ENCODE data around the gene KCNN3.
"Not testable (repeated sequence)": the region's sequence is repeated elsewhere in the genome, so short reads cannot be mapped to it uniquely, and the experiment has no call there.

KCNN3 gene

GRCh38 chr1:154686507-154686906 is 183.6 kb downstream of the KCNN3 start:
- no peak for DNase-seq

DNA sequence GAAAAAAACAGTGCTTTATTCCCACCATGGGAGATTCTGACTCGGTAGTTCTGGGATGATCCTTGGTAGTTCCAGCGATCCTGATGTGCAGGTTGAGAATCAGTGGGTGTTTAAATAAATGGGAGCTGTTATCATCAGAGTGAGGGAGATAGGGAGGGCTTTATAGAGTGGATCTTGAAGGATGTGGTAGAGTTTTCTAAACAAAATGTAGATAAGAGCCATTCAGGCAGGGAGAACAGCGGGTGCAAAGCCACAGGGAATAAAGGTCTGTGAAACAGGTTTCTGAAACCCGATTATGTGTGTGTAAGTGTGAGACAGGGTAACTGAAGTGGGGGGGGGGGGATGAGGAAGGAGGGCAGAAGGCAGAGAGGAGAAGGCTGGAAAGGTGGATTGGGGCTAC is 186.3 kb downstream of the KCNN3 start:
- no peak for DNase-seq

DNA sequence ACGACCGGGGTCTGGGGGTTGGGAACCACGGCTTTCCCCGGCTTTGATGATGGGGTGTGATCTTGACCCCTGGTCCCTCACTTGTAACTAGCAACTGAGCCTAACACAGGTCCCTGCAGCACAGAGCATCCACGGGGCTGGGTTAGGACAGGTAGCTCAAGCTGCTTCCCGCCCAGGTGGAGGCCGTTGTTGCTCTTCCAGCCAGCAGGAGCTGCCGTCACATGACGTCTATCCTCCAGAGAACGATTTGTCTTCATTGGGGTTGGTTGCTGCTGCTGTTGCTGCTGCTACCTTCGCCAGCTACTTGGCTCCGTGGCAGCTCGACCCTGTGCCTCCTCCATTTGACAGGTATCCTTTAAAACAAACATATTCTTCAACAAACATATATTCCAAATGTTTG is 187.8 kb downstream of the KCNN3 start:
- DNase-seq: no peak

- DNase-seq: not testable (repeated sequence)
These were observed 192.2 kb downstream of the KCNN3 start for GRCh38 chr1:154677844-154678243.

GRCh38 chr1:154676847-154677246 is 193.2 kb downstream of the KCNN3 start:
- not testable (repeated sequence) for DNase-seq

- DNase-seq: not testable (repeated sequence)
These were observed 195.6 kb downstream of the KCNN3 start for GRCh38 chr1:154674456-154674855.

- DNase-seq: not testable (repeated sequence)
These were observed 197.8 kb downstream of the KCNN3 start for GRCh38 chr1:154672245-154672644.

DNA sequence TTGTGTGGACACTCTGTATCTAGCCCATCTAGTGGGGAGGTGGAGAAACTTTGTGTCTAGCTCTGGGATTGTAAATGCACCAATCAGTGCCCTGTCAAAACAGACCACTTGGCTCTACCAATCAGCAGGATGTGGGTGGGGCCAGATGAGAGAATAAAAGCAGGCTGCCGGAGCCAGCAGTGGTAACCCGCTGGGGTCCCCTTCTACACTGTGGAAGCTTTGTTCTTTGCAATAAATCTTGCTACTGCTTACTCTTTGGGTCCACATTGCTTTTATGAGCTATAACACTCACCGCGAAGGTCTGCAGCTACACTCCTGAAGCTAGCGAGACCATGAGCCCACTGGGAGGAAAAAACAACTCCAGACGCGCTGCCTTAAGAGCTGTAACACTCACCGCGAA is 198.7 kb downstream of the KCNN3 start:
- DNase-seq: not testable (repeated sequence)

DNA sequence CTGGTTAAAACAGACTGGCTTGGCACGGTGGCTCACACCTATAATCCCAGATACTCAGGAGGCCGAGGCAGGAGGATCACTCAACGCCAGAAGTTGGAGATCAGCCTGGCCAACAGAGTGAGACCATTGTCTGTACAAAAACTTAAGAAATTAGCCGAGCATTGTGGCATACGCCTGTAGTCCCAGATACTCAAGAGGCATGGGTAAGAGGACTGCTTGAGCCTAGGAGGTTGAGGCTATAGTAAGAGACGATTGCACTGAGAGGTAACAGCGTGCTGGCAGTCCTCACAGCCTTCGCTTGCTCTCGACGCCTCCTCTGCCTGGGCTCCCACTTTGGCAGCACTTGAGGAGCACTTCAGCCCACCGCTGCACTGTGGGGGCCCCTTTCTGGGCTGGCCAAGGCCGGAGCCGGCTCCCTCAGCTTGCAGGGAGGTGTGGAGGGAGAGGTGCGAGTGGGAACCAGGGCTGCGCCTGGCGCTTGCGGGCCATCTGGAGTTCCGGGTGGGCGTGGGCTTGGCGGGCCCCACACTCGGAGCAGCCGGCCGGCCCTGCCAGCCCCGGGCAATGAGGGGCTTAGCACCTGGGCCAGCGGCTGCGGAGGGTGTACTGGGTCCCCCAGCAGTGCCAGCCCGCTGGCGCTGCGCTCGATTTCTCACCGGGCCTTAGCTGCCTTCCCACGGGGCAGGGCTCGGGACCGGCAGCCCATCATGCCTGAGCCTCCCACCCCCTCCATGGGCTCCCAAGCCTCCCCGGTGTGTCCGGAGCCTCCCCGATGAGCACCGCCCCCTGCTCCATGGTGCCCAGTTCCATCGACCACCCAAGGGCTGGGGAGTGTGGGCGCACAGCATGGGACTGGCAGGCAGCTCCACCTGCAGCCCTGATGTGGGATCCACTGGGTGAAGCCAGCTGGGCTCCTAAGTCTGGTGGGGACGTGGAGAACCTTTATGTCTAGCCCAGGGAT is 199.5 kb downstream of the KCNN3 start:
- not testable (repeated sequence) for DNase-seq

GRCh38 chr1:154669464-154670282 is 200.4 kb downstream of the KCNN3 start:
- DNase-seq: peak; percentile 53

- no peak for DNase-seq
These were observed 203.9 kb downstream of the KCNN3 start for GRCh38 chr1:154666051-154666790.

GRCh38 chr1:154664331-154665002 is 205.6 kb downstream of the KCNN3 start:
- DNase-seq: no peak

GRCh38 chr1:154663471-154664060 is 206.5 kb downstream of the KCNN3 start:
- DNase-seq: no peak

GRCh38 chr1:154661110-154661509 is 209.0 kb downstream of the KCNN3 start:
- DNase-seq: no peak

DNA sequence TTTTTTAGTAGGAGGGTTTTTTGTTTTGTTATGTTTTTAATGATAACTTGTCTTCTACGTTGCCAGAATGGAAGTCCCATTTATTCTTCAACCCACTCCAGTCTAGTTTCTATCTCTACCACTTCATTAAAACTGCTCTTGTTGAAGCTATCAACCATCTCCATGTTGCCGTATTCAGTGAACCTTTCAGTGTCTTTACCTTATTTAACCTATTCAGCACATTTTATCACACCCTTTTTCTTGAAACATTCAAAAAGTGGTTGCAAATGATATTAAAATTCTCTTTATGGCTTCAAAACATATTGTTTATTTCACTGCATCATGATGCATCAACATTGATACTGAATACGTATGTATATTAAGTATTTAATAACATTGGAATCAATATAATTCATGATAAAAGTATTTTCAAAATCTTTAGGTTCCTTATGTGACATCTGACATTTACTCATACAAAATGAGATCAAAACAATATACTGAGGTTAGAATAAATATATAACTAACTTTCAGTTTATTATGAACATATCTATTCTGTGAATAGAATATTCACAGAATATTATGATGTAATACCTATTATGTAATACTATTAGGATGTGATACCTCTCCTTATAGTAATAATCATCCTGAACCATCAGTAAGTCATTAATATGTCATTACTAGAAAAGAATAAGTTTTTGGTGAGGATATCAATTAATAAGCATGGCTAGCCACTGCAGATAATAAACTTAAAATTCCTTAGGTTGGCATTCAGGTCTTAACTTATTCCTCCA is 210.1 kb downstream of the KCNN3 start:
- DNase-seq: no peak

- DNase-seq: no peak
These were observed 212.5 kb downstream of the KCNN3 start for GRCh38 chr1:154657556-154657955.

GRCh38 chr1:154652893-154653292 is 217.2 kb downstream of the KCNN3 start:
- DNase-seq: no peak
